ENCODE results near the gene TMEM150A.

The TMEM150A gene

DNA sequence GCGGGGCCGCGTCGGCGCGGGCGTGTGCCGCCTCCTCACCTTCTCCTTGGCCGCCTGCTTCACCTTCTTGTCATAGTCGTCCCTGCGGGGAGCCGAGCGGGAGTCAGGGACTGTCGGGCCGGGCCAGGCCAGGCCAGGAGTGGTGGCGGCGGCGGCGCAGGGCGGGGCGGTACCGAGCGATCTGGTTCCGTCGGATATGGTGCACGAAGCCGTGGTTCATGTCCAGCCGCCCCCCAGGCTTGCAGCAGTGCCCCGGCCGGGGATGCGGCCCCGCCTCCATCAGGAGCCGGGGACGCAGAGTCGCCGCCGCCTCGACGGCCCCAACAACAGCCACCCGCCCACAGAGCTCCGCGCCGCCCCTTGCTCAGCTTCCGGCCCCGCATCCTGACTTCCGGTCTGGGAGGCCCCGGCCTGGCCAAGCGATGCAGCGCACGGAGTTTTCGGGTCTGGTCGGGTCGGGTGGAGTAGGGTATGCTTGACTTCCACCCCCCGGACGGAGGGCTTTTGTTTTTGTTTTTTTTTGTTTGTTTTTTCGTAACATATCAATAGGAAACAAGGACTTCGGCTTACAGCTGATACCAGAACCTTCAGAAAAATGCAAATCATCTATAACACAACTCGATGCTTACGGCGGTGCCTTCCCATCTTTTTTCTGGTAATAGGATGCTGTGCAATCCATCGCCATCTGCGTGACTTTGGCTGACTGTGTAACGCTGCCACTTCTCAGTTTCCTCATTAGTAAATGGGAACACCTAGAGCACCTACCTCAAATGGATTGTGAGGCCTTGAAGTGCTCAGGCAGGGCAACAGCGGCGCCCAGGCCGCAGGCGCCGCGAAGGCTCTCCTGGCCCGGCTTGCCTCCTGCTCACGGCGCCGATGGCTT is 9.4 kb upstream of the TMEM150A start, which contains the start of gene C2orf68:
Gene C2orf68 (minus strand): TSS at position 362 of the 883 bp plus-strand sequence. CDS start 82 bp downstream, at position 280.
- Histone ChIP-seq H3K27me3 (ENCODE audit: low read depth, low read length) (no peaks in the 10 kb centered on the region), H3K9me3 (ENCODE audit: insufficient read depth, low read length) (no peaks in the 10 kb centered on the region), H2AFZ (ENCODE audit: low read depth, low read length) (peak within 1 kb of the TSS; percentile 53), H3K27ac (ENCODE audit: low read length) (peak within 1 kb of the TSS; percentile 36), H3K79me2 (ENCODE audit: low read length) (peaks cover 24% of the 10 kb centered on the region), H3K36me3 (replicated peaks; ENCODE audit: low read depth, low read length) (peaks cover 14% of the 10 kb centered on the region), H3K4me1 (ENCODE audit: low read length) (peaks cover 6% of the 10 kb centered on the region), H3K4me2 (ENCODE audit: low read length) (peak within 1 kb of the TSS; percentile 63), H4K20me1 (ENCODE audit: insufficient read depth, low read length) (0 out of 2 replicates have a peak, but pooled peaks cover under 1% of the 10 kb centered on the region), H3K4me3 (ENCODE audit: low read length) (peak within 1 kb of the TSS; percentile 77), H3K9ac (ENCODE audit: low read length) (peak within 1 kb of the TSS; percentile 61)
- no peak for TF ChIP-seq EZH2phosphoT487 (IDR thresholded peaks at IDR 0.05; ENCODE audit: low read depth)
- TF ChIP-seq, protein P1, sequence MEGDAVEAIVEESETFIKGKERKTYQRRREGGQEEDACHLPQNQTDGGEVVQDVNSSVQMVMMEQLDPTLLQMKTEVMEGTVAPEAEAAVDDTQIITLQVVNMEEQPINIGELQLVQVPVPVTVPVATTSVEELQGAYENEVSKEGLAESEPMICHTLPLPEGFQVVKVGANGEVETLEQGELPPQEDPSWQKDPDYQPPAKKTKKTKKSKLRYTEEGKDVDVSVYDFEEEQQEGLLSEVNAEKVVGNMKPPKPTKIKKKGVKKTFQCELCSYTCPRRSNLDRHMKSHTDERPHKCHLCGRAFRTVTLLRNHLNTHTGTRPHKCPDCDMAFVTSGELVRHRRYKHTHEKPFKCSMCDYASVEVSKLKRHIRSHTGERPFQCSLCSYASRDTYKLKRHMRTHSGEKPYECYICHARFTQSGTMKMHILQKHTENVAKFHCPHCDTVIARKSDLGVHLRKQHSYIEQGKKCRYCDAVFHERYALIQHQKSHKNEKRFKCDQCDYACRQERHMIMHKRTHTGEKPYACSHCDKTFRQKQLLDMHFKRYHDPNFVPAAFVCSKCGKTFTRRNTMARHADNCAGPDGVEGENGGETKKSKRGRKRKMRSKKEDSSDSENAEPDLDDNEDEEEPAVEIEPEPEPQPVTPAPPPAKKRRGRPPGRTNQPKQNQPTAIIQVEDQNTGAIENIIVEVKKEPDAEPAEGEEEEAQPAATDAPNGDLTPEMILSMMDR (IDR thresholded peaks at IDR 0.05; ENCODE audit: low read depth, low read length): no peak

DNA sequence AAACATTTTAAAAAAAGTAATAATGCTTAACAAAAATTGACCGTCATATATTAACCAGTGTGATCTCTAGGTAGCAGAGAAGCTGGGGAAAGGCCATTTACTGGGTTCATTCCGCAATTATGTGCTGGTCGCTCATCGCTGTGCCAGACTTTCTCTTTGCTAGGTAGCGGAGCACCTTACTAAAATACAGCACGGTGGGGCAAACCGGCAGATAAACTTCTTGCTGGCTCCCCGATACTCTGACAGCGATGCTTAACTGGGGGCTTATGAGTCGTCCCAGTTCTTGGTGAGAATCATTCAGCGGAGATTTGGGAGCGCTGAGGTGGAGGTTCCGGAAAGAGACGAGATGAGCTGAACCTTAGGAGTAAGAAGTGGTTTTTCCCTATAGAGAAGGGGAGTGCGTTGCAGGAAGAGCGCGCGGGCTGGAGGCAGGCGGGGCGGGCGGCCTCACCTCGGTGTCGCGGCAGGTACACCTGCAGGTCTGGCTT is 8.8 kb upstream of the TMEM150A start:
- Histone ChIP-seq H3K36me3 (replicated peaks; ENCODE audit: low read depth, low read length) (peaks cover 14% of the 10 kb centered on the region), H3K79me2 (ENCODE audit: low read length) (peaks cover 18% of the 10 kb centered on the region), H3K4me2 (ENCODE audit: low read length) (peak overlapping the region; percentile 63), H3K27ac (ENCODE audit: low read length) (no peak overlapping the region), H3K9me3 (ENCODE audit: insufficient read depth, low read length) (no peaks in the 10 kb centered on the region), H3K4me1 (ENCODE audit: low read length) (peaks cover 5% of the 10 kb centered on the region), H3K4me3 (ENCODE audit: low read length) (peak overlapping the region; percentile 77), H4K20me1 (ENCODE audit: insufficient read depth, low read length) (no peaks in the 10 kb centered on the region), H2AFZ (ENCODE audit: low read depth, low read length) (no peak overlapping the region), H3K9ac (ENCODE audit: low read length) (peak overlapping the region; percentile 61), H3K27me3 (ENCODE audit: low read depth, low read length) (no peaks in the 10 kb centered on the region)
- no peak for TF ChIP-seq EZH2phosphoT487 (IDR thresholded peaks at IDR 0.05; ENCODE audit: low read depth)
- TF ChIP-seq, protein P1 (IDR thresholded peaks at IDR 0.05; ENCODE audit: low read depth, low read length): no peak

DNA sequence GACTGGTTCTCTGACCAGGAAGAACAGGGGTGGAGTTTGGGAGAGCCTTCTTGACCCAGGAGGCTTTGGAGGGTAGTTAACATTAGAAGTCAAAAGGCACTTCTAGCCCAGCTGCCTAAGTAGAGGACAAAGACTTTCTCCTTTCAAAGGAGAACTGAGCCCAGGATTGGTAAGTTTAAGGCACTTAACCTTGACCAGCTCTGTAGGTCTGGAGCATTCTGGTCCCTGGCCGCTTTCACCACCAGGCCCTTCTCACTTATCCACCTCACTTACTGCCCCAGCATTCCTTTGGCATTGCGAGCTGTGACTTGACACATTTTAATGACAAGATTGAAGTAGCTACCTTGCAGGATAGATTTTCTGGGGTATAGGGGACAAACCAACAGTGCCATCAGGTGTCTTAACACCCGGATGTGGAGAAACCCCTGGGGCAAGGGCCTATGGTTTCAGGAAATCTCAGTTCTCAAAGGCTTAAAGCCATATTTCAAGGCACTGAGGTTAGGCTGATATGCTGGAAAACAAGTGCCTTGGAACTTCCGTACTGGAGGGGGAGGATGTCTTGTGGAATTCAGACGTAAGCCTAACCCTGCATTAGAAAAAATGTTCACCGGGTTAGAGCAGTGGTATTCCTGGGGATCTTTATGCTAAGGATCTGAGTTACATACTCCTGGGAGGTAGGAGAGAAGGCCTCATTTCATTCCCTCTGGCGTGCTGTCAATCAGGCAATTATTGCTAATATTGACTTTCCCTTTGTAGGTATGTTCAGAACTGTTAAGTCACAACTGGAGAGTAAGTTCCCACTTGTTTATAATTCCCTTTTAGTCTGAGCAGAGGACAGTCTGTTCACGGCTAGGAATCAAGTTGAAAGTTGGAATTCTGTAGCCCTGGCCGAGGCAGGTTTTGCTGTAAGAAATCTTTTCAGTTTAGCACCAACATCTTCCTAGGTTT is 5.0 kb upstream of the TMEM150A start:
- Histone ChIP-seq H3K36me3 (replicated peaks; ENCODE audit: low read depth, low read length) (peaks cover 18% of the 10 kb centered on the region), H3K4me3 (ENCODE audit: low read length) (no peak overlapping the region), H3K9me3 (ENCODE audit: insufficient read depth, low read length) (no peaks in the 10 kb centered on the region), H2AFZ (ENCODE audit: low read depth, low read length) (no peak overlapping the region), H3K9ac (ENCODE audit: low read length) (no peak overlapping the region), H3K4me2 (ENCODE audit: low read length) (no peak overlapping the region), H3K27me3 (ENCODE audit: low read depth, low read length) (no peaks in the 10 kb centered on the region), H3K4me1 (ENCODE audit: low read length) (peaks cover 5% of the 10 kb centered on the region), H3K27ac (ENCODE audit: low read length) (no peak overlapping the region), H3K79me2 (ENCODE audit: low read length) (peaks cover 14% of the 10 kb centered on the region), H4K20me1 (ENCODE audit: insufficient read depth, low read length) (no peaks in the 10 kb centered on the region)
- no peak for TF ChIP-seq EZH2phosphoT487 (IDR thresholded peaks at IDR 0.05; ENCODE audit: low read depth)
- TF ChIP-seq, protein P1 (IDR thresholded peaks at IDR 0.05; ENCODE audit: low read depth, low read length): no peak
